ENCODE measurements around the gene MED25. TPM values are rescaled to one million over a fixed set of nuclear protein-coding genes. Genes with fewer than 3 reads are reported as not detected.

The MED25 gene
- total RNA-seq, 1 donor from 2014 or later = 34.5 TPM

DNA sequence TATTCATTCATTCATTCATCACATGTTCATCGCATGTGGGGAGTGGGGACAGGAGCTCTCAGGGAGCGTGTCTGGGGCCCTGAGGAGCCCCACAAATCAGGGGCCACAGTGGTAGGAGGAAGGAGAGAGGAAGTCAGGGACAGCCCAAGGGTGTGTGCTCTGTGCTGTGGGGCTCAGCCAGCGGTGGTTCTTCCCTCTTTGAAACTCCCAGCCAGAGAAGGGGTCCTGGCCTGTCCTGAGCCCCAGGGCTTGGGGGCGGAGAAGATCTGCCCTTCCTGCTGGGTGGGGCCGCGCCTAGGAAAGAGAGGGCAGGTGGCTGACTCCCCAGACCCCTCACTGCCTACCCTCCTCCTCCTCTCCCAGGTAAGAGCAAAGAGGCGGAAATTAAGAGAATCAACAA lies 36.7 kb upstream of the MED25 start:
- no peak for DNase-seq (ENCODE audit: low read depth)
- H3K36me3 ChIP-seq (ENCODE audit: control insufficient read depth, insufficient read depth, low read length) = no peaks in the 10 kb centered on the region
- H3K4me3 ChIP-seq (ENCODE audit: low read depth, low read length) = no peak overlapping the region
- no peaks in the 10 kb centered on the region for H3K27me3 ChIP-seq (ENCODE audit: control insufficient read depth, insufficient read depth, low read length)
- TF ChIP-seq CTCF (IDR thresholded peaks at IDR 0.05; ENCODE audit: insufficient read depth, low read length, poor library complexity, severe bottlenecking) = no peak

DNA sequence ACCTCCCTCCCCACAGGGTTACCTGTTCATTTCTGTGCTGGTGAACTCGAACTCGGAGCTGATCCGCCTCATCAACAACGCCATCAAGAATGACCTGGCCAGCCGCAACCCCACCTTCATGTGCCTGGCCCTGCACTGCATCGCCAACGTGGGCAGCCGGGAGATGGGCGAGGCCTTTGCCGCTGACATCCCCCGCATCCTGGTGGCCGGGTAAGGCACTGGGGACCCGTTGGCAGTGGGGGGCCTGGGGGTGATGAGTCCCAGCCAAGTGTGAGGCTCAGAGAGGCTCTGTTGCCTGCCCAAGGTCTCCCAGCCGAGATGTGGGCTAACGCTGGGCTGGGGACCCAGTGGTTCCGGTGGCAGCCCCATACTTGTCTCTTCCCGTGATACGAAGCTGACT lies 35.6 kb upstream of the MED25 start:
- Histone ChIP-seq H3K36me3 (ENCODE audit: control insufficient read depth, insufficient read depth, low read length) (no peaks in the 10 kb centered on the region), H3K27me3 (ENCODE audit: control insufficient read depth, insufficient read depth, low read length) (no peaks in the 10 kb centered on the region), H3K4me3 (ENCODE audit: low read depth, low read length) (no peak overlapping the region)
- DNase-seq (ENCODE audit: low read depth) = no peak
- TF ChIP-seq CTCF (IDR thresholded peaks at IDR 0.05; ENCODE audit: insufficient read depth, low read length, poor library complexity, severe bottlenecking) = no peak

DNA sequence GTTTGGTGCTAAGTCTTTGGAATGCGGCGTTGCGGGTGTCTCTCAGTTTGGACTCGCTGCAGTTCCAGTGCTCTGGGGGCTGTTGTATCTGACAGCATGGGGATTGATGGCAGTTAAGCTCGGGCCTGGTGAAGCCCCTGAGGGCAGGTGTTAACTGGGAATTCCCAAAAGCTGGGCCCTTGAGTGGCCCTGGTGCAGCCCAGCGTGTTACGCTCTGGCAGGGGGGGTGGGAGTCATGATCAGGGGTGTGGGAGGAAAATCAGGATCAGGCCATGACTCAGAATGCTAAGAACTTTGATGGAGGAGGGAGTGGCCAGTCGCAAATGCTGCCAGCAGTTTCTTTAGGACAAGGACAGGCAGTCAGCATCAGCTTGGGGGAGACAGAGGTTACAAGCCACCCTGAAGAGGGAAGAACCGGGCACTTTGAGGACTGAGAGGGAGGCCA lies 31.7 kb upstream of the MED25 start:
- peak; percentile 34 for DNase-seq (ENCODE audit: low read depth)
- Histone ChIP-seq H3K27me3 (ENCODE audit: control insufficient read depth, insufficient read depth, low read length) (no peaks in the 10 kb centered on the region), H3K36me3 (ENCODE audit: control insufficient read depth, insufficient read depth, low read length) (no peaks in the 10 kb centered on the region), H3K4me3 (ENCODE audit: low read depth, low read length) (no peak overlapping the region)
- no peak for TF ChIP-seq CTCF (IDR thresholded peaks at IDR 0.05; ENCODE audit: insufficient read depth, low read length, poor library complexity, severe bottlenecking)

DNA sequence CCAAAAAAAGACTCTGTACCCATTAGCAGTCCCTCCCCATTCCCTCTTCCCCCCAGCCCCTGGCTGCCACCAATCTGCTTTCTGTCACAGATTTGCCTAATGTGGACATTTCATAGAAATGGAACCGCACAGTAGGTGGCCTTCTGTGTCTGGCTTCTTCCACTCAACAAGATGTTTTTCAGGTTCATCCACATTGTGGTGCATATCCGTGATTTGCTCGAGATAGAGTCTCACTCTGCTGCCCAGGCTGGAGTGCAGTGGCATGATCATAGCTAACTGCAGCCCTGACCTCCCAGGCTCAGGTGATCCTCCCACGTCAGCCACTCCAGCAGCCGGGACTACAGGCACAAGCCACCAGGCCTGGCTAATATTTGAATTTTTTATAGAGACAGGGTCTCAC lies 30.3 kb upstream of the MED25 start:
- DNase-seq (ENCODE audit: low read depth) = no peak
- no peaks in the 10 kb centered on the region for H3K27me3 ChIP-seq (ENCODE audit: control insufficient read depth, insufficient read depth, low read length)
- no peaks in the 10 kb centered on the region for H3K36me3 ChIP-seq (ENCODE audit: control insufficient read depth, insufficient read depth, low read length)
- H3K4me3 ChIP-seq (ENCODE audit: low read depth, low read length) = no peak overlapping the region
- no peak for TF ChIP-seq CTCF (IDR thresholded peaks at IDR 0.05; ENCODE audit: insufficient read depth, low read length, poor library complexity, severe bottlenecking)

DNA sequence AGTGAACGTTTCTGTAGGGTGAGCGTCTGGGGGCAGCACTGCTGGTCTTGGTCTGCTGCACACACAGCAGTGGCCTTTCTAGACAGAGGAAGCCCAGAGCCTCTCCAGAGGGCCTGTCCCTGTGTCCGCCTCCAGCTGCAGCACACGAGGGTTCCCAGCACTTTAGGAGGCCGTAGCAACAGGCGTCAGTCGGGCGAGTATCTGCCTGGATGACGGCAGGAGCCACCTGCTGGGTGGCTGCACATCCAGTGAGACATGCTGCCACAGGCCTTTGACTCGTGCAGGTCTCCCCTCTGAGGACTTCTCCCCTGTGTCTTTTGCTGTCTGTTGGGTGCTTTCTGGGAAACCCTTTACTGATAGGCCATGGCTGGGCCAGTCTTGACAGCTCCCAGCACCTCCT lies 29.2 kb upstream of the MED25 start:
- no peaks in the 10 kb centered on the region for H3K27me3 ChIP-seq (ENCODE audit: control insufficient read depth, insufficient read depth, low read length)
- no peaks in the 10 kb centered on the region for H3K36me3 ChIP-seq (ENCODE audit: control insufficient read depth, insufficient read depth, low read length)
- no peak for DNase-seq (ENCODE audit: low read depth)
- no peak overlapping the region for H3K4me3 ChIP-seq (ENCODE audit: low read depth, low read length)
- no peak for TF ChIP-seq CTCF (IDR thresholded peaks at IDR 0.05; ENCODE audit: insufficient read depth, low read length, poor library complexity, severe bottlenecking)

DNA sequence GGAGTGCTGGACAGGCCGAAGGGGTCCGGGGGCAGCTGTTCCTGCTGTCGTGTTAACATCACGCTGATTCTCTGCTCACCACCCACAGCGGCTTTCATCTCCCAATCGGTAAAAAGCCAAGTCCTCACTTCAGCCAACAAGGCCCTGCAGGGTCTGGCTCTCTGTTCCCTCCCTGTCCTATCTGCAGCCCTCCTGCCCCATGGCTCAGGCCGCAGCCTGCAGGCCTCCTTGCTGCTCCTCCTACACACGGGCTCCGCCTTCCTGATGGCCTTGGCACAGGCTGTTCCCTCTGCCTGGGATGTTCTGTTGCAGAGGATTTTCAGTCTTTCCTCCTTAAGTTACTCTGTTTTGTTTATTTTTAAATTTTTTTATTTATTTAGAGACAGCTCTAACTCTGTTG lies 27.2 kb upstream of the MED25 start:
- no peaks in the 10 kb centered on the region for H3K36me3 ChIP-seq (ENCODE audit: control insufficient read depth, insufficient read depth, low read length)
- no peak for DNase-seq (ENCODE audit: low read depth)
- no peak overlapping the region for H3K4me3 ChIP-seq (ENCODE audit: low read depth, low read length)
- H3K27me3 ChIP-seq (ENCODE audit: control insufficient read depth, insufficient read depth, low read length) = no peaks in the 10 kb centered on the region
- no peak for TF ChIP-seq CTCF (IDR thresholded peaks at IDR 0.05; ENCODE audit: insufficient read depth, low read length, poor library complexity, severe bottlenecking)

Data from kidney epithelial cell (primary cell).